Measurements from ENCODE around the gene LIN7C.

DNA sequence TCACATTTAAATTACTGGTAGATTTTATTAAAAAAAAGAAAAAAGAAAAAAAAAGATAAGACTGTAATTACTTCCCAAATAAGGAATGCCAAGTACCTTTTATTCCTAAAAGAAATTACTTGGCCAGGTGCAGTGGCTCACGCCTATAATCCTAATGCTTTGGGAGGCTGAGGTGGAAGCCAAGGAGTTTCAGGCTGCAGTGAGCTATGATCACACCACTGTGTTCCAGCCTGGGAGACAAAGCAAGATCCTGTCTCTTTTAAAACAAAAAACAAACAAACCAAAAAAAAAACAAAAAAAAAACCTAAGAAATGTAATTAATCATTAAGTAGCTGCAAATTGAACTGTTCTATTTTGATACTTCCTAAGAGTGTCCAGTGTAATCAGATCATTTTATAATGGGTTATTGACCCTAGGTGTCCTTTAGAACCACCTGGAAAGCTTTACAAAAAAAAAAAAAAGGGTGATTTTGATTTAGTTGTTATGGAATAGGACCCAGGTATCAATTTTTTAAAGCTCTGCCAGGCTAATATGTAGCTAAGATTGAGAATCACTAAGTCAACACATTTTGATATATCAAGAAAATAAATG, 10.8 kb downstream of the LIN7C start:
- TF ChIP-seq, protein P1, sequence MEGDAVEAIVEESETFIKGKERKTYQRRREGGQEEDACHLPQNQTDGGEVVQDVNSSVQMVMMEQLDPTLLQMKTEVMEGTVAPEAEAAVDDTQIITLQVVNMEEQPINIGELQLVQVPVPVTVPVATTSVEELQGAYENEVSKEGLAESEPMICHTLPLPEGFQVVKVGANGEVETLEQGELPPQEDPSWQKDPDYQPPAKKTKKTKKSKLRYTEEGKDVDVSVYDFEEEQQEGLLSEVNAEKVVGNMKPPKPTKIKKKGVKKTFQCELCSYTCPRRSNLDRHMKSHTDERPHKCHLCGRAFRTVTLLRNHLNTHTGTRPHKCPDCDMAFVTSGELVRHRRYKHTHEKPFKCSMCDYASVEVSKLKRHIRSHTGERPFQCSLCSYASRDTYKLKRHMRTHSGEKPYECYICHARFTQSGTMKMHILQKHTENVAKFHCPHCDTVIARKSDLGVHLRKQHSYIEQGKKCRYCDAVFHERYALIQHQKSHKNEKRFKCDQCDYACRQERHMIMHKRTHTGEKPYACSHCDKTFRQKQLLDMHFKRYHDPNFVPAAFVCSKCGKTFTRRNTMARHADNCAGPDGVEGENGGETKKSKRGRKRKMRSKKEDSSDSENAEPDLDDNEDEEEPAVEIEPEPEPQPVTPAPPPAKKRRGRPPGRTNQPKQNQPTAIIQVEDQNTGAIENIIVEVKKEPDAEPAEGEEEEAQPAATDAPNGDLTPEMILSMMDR (IDR thresholded peaks at IDR 0.05): no peak
- TF ChIP-seq POLR2AphosphoS5 (IDR thresholded peaks at IDR 0.05): no peak
- no peak for TF ChIP-seq POLR2A (IDR thresholded peaks at IDR 0.05)
